ENCODE data around the gene CD28.

- TF ChIP-seq, protein P1, sequence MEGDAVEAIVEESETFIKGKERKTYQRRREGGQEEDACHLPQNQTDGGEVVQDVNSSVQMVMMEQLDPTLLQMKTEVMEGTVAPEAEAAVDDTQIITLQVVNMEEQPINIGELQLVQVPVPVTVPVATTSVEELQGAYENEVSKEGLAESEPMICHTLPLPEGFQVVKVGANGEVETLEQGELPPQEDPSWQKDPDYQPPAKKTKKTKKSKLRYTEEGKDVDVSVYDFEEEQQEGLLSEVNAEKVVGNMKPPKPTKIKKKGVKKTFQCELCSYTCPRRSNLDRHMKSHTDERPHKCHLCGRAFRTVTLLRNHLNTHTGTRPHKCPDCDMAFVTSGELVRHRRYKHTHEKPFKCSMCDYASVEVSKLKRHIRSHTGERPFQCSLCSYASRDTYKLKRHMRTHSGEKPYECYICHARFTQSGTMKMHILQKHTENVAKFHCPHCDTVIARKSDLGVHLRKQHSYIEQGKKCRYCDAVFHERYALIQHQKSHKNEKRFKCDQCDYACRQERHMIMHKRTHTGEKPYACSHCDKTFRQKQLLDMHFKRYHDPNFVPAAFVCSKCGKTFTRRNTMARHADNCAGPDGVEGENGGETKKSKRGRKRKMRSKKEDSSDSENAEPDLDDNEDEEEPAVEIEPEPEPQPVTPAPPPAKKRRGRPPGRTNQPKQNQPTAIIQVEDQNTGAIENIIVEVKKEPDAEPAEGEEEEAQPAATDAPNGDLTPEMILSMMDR (IDR thresholded peaks at IDR 0.05; ENCODE audit: insufficient read depth, low read length), result no peak
- no peak for TF ChIP-seq POLR2AphosphoS5 (IDR thresholded peaks at IDR 0.05; ENCODE audit: low read depth)
- peak; percentile 97 for TF ChIP-seq SPI1 (IDR thresholded peaks at IDR 0.05; ENCODE audit: borderline replicate concordance, low read depth)
- TF ChIP-seq REST (IDR thresholded peaks at IDR 0.05; ENCODE audit: insufficient replicate concordance, low read depth), result no peak
- no peak for TF ChIP-seq GABPA (IDR thresholded peaks at IDR 0.05; ENCODE audit: low read depth)
These were observed 46.9 kb upstream of the CD28 start for GRCh38 chr2:203659331-203660049.
